GM19324 (cell line): ENCODE results near the gene TFCP2L1.

Experiments
- ATAC-seq: cut with Tn5 transposase; IDR thresholded peaks from one replicate; pipeline ENCODE4 v1.9.1; 2021; ENCODE audit warnings: mild to moderate bottlenecking, moderate library complexity; ENCODE audit not compliant: unreplicated experiment, low FRiP score

The TFCP2L1 gene

GRCh38 chr2:121297217-121297830 lies 12.3 kb upstream of the TFCP2L1 start:
- ATAC-seq = no peak

- no peak for ATAC-seq
Observed at GRCh38 chr2:121295911-121296650, 11.1 kb upstream of the TFCP2L1 start.

GRCh38 chr2:121294881-121295840 lies 10.2 kb upstream of the TFCP2L1 start:
- no peak for ATAC-seq

GRCh38 chr2:121293450-121294325 lies 8.7 kb upstream of the TFCP2L1 start:
- no peak for ATAC-seq

GRCh38 chr2:121291251-121291580 lies 6.2 kb upstream of the TFCP2L1 start:
- no peak for ATAC-seq

GRCh38 chr2:121289271-121289670 lies 4.3 kb upstream of the TFCP2L1 start:
- no peak for ATAC-seq

- ATAC-seq = no peak
Observed at GRCh38 chr2:121288454-121289231, 3.6 kb upstream of the TFCP2L1 start.

- no peak for ATAC-seq
Observed at GRCh38 chr2:121287956-121288355, 3.0 kb upstream of the TFCP2L1 start.

- no peak for ATAC-seq
Observed at GRCh38 chr2:121287146-121287798, 2.3 kb upstream of the TFCP2L1 start.

- ATAC-seq = no peak
Observed at GRCh38 chr2:121286506-121286905, 1.5 kb upstream of the TFCP2L1 start.

- no peak for ATAC-seq
Observed at GRCh38 chr2:121285926-121286325, 924 bp upstream of the TFCP2L1 start.

- no peak for ATAC-seq
Observed at GRCh38 chr2:121283670-121284462, 1.1 kb downstream of the TFCP2L1 start.

- no peak for ATAC-seq
Observed at GRCh38 chr2:121282800-121283385, 2.1 kb downstream of the TFCP2L1 start.

GRCh38 chr2:121281694-121282093 lies 3.3 kb downstream of the TFCP2L1 start:
- ATAC-seq = no peak

GRCh38 chr2:121281107-121281506 lies 3.9 kb downstream of the TFCP2L1 start:
- ATAC-seq = no peak

- ATAC-seq = no peak
Observed at GRCh38 chr2:121279476-121280220, 5.4 kb downstream of the TFCP2L1 start.

- no peak for ATAC-seq
Observed at GRCh38 chr2:121276341-121276740, 8.7 kb downstream of the TFCP2L1 start.
